ENCODE data around the gene MYLK3.

- TF ChIP-seq POLR2A (IDR thresholded peaks at IDR 0.05; ENCODE audit: low read depth) (no peak), CTCF (IDR thresholded peaks at IDR 0.05) (no peak)
Observed at GRCh38 chr16:46745617-46746016, 2.5 kb downstream of the MYLK3 start.
